Ascending aorta (tissue), 2 donors: ENCODE data around the gene NUDCD2. TPM values are rescaled to one million over a fixed set of nuclear protein-coding genes. Genes with fewer than 3 reads are reported as not detected.
A peak's percentile ranks its signal among the peaks of the same experiment; 100 is the strongest.
"Not testable (repeated sequence)": the region's sequence is repeated elsewhere in the genome, so short reads cannot be mapped to it uniquely, and the experiment has no call there.

ENCODE experiments used
- DNase-seq, 2 donors: peaks; one replicate each; pipeline ENCODE4 v3.0.0-alpha.2; 2019; ENCODE audit warnings: low spot score in 2 of 2
- H3K27ac ChIP-seq, 2 donors: fragments of 200-600 bp; sonication (generic); one replicate each; pipeline ENCODE4 v1.5.1; 2016 to 2017; ENCODE audit warnings: mild to moderate bottlenecking in 1 of 2
- H3K27me3 ChIP-seq: fragments of 200-600 bp; sonication (generic); one replicate; pipeline ENCODE4 v1.5.1; 2017
- H3K36me3 ChIP-seq, 2 donors: fragments of 200-600 bp; sonication (generic); one replicate each; pipeline ENCODE4 v1.5.1; 2016
- H3K4me1 ChIP-seq, 2 donors: fragments of 200-600 bp; sonication (generic); one replicate each; pipeline ENCODE4 v1.5.1; 2016 to 2017; ENCODE audit warnings: mild to moderate bottlenecking in 1 of 2
- H3K4me3 ChIP-seq, 2 donors: fragments of 200-600 bp; sonication (generic); one replicate each; pipeline ENCODE4 v1.5.1; 2016 to 2017; ENCODE audit warnings: mild to moderate bottlenecking in 1 of 2
- H3K9me3 ChIP-seq, 2 donors: fragments of 200-600 bp; sonication (generic); one replicate each; pipeline ENCODE4 v1.5.1; 2016
- intact Hi-C: fragments of 100-400 bp; cut with DNase I; formaldehyde crosslinking; loops from one replicate; pipeline ENCODE4 v1.15.1; 2023
- total RNA-seq: library from RNA; depleted of rRNA; stranded (reverse); fragments of >200 nt; gene quantifications from one replicate; pipeline ENCODE4 v1.1.0, GENCODE V29; 2016
- TF ChIP-seq, protein P1 (sequence below), 3 experiments: fragments of 200-600 bp in 2 of 3; fragments of 450-650 bp in 1 of 3; sonication (generic) in 2 of 3; IDR thresholded peaks; one replicate each; pipeline ENCODE4 v1.5.1; 2016 to 2019; ENCODE audit warnings: antibody characterized with exemption in 3 of 3, mild to moderate bottlenecking in 1 of 3, moderate library complexity in 1 of 3

NUDCD2 gene
- total RNA-seq, 1 donor from 2014 or later, result 4.6 TPM

DNA sequence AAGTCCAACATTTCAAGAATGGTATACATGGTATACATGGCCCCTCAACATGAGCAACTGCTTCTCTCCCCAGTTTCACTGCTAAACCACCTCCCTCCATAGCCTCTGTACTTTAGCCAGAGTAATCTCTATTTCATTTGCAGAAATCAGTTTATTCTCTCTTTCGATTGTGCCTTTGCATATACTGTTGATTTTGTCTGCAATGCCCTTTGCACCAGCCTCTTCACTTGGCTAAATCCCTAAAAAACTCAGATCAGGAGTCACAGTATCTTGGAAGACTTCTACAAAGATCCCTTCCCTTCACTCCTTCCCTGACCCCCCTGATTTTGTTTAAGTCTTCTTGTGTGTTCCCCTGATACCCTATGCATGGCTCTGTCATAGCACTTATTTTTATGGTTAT is 27.4 kb downstream of the NUDCD2 start:
- TF ChIP-seq, protein P1, sequence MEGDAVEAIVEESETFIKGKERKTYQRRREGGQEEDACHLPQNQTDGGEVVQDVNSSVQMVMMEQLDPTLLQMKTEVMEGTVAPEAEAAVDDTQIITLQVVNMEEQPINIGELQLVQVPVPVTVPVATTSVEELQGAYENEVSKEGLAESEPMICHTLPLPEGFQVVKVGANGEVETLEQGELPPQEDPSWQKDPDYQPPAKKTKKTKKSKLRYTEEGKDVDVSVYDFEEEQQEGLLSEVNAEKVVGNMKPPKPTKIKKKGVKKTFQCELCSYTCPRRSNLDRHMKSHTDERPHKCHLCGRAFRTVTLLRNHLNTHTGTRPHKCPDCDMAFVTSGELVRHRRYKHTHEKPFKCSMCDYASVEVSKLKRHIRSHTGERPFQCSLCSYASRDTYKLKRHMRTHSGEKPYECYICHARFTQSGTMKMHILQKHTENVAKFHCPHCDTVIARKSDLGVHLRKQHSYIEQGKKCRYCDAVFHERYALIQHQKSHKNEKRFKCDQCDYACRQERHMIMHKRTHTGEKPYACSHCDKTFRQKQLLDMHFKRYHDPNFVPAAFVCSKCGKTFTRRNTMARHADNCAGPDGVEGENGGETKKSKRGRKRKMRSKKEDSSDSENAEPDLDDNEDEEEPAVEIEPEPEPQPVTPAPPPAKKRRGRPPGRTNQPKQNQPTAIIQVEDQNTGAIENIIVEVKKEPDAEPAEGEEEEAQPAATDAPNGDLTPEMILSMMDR (IDR thresholded peaks at IDR 0.05), result no peak
- intact Hi-C loops, result no loop called here
- H3K4me3 ChIP-seq, result no peak overlapping the region

DNA sequence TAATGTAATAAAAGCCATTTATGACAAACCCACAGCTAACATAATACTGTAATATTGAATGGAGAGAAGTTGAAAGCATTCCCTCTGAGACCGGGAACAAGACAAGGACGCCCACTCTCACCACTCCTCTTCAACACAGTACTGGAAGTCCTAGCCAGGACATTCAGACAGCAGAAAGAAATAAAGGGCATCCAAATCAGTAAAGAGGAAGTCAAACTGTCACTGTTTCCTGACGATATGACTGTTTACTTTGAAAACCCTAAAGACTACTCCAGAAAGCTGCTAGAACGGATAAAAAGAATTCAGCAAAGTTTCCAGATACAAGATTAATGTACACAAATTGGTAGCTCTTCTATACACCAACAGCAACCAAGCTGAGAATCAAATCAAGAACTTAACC is 33.8 kb downstream of the NUDCD2 start:
- H3K9me3 ChIP-seq, H3K27ac ChIP-seq, DNase-seq, H3K27me3 ChIP-seq, H3K4me1 ChIP-seq, H3K4me3 ChIP-seq, H3K36me3 ChIP-seq, intact Hi-C loops: not testable (repeated sequence)

More for the DNA sequence above, 27.4 kb downstream of the NUDCD2 start:
- no peaks in the 10 kb centered on the region for H3K4me1 ChIP-seq
- no peaks in the 10 kb centered on the region for H3K27me3 ChIP-seq
- H3K27ac ChIP-seq, result no peak overlapping the region
- no peaks in the 10 kb centered on the region for H3K36me3 ChIP-seq
- no peaks in the 10 kb centered on the region for H3K9me3 ChIP-seq
- no peak for DNase-seq

- H3K36me3 ChIP-seq, result no peaks in the 10 kb centered on the region
- no peaks in the 10 kb centered on the region for H3K9me3 ChIP-seq
- H3K4me3 ChIP-seq, result no peak overlapping the region
- DNase-seq, result no peak
- H3K27ac ChIP-seq, result no peak overlapping the region
- no peaks in the 10 kb centered on the region for H3K27me3 ChIP-seq
- intact Hi-C loops, result no loop called here
- H3K4me1 ChIP-seq, result no peaks in the 10 kb centered on the region
- TF ChIP-seq, protein P1 (IDR thresholded peaks at IDR 0.05), result no peak
Observed at GRCh38 chr5:163424836-163425235, 35.1 kb downstream of the NUDCD2 start.

- intact Hi-C loops, H3K4me3 ChIP-seq, H3K4me1 ChIP-seq, H3K36me3 ChIP-seq, H3K9me3 ChIP-seq, H3K27me3 ChIP-seq, H3K27ac ChIP-seq, DNase-seq: not testable (repeated sequence)
Observed at GRCh38 chr5:163415673-163416072, 44.2 kb downstream of the NUDCD2 start.

DNA sequence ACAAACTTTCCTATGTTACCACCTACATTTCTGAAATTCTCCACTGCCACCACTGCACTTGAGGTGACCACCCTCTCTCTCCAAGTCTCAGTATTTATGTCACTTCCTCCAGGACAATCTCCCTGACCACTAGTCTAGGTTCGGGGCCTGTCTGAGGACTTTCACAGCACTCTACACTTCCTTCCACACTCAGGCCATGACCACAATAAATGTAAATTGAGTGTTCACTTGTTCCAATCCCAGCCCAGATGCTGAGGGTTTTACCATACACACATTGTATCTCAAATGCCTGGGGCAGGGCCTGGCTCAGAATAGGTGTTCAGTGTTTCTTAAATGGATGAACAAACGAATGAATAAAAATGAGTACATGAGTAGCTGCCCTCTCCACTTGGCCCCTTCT is 49.4 kb downstream of the NUDCD2 start:
- no peaks in the 10 kb centered on the region for H3K9me3 ChIP-seq
- H3K4me1 ChIP-seq, result no peaks in the 10 kb centered on the region
- DNase-seq, result no peak
- no peaks in the 10 kb centered on the region for H3K27me3 ChIP-seq
- no peak overlapping the region for H3K27ac ChIP-seq
- H3K4me3 ChIP-seq, result no peak overlapping the region
- intact Hi-C loops, result no loop called here
- TF ChIP-seq, protein P1 (IDR thresholded peaks at IDR 0.05), result no peak
- no peaks in the 10 kb centered on the region for H3K36me3 ChIP-seq

- Histone ChIP-seq H3K27me3 (no peaks in the 10 kb centered on the region), H3K4me3 (no peak overlapping the region), H3K4me1 (no peaks in the 10 kb centered on the region), H3K27ac (no peak overlapping the region), H3K36me3 (no peaks in the 10 kb centered on the region), H3K9me3 (no peaks in the 10 kb centered on the region)
- intact Hi-C loops, result no loop called here
- DNase-seq, result no peak
- TF ChIP-seq, protein P1 (IDR thresholded peaks at IDR 0.05), result no peak
Observed at GRCh38 chr5:163409384-163409783, 50.5 kb downstream of the NUDCD2 start.

GRCh38 chr5:163408311-163408923 is 51.5 kb downstream of the NUDCD2 start:
- Histone ChIP-seq H3K36me3 (no peaks in the 10 kb centered on the region), H3K4me3 (no peak overlapping the region), H3K4me1 (no peaks in the 10 kb centered on the region), H3K27me3 (no peaks in the 10 kb centered on the region), H3K27ac (no peak overlapping the region), H3K9me3 (no peaks in the 10 kb centered on the region)
- TF ChIP-seq, protein P1 (IDR thresholded peaks at IDR 0.05), result peak; percentile 71 to 92 (median 90)
- DNase-seq, result peak in 1 of 2 donors; percentile 68
- intact Hi-C loops, result no loop called here
